ENCODE measurements around the gene C9orf40.
A peak's percentile ranks its signal among the peaks of the same experiment; 100 is the strongest.

Gene C9orf40, protein sequence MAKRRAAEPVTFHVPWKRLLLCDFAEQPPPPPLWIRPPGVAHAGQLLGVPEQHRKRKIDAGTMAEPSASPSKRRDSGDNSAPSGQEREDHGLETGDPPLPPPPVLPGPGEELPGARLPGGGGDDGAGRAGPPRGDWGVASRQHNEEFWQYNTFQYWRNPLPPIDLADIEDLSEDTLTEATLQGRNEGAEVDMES
- 0.92 to 10.6 (median 6.7) reads per million in 18 experiments for total RNA-seq

DNA sequence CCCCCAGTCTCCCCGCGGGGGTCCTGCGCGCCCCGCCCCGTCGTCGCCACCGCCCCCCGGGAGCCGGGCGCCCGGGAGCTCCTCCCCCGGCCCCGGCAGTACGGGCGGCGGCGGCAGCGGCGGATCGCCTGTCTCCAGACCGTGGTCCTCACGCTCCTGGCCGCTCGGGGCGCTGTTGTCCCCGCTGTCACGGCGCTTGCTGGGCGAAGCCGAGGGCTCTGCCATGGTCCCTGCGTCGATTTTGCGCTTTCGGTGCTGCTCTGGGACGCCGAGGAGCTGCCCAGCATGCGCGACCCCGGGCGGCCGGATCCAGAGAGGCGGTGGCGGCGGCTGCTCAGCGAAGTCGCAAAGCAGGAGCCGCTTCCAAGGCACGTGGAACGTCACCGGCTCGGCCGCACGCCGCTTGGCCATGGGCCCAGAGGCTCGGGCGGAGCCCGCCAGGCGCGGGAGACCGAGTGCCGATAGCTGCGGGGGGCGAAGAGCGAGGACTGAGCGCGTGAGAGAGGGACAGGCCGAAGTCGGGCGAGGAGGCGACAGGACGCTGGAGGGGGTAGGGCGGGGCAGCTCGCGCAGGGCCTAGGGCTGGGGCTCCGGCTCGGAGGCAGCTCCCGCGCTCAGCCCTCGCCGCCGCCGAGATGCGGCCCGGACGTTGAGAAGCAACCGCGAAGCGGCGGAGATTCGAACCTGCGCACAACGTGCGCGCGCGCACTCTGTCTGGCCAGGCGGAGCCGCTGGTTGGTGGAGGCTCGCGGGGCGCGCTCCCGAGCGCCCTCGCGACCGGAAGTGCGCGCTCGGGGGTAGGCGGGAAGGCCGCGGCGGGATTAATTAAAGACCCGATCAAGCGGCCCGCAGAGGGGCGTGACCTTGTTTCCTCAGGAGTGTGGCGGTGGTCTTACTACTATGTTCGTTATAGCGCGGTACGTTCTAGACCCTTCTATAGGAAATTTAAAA, at the start of gene C9orf40:
TSS of gene C9orf40 (minus strand) at position 712 of the 951 bp plus-strand sequence. CDS start at position 411, 301 bp downstream.
- DNase-seq, result peak; percentile 86 to 92

DNA sequence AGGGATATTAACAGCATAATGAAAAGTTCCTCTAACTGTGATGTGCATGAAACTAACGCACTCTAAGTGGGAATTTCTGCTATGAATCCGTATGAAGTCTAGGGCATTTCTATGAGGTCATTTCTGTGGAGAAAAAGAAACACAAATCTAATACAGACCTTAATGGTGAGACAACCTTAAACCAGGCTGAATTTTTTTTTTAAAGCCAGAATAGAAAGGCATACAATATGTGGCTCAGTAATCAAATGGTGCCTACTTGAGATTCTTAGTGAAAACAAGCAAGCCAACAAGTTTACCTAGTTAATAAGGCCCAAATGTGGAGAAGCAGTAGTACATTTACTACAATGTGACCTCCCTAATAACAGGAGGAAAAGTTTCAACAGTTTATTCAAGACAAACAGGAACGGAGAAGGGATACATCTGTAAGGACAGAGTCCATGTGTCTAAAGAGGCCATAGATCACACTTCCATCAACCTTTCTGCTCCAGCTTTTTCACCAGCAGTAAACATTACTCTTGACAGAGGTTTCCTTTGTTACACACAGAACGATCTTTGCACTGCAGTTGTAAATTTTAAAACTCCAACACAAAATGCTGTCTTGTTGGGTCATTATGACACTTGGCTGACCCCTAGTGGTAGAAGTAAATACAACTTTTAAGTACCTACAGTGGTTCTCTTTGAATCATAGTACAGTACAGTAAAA, 49.2 kb upstream of the C9orf40 start:
- DNase-seq, result peak; percentile 60 to 82

GRCh38 chr9:75000835-75001234, 48.1 kb upstream of the C9orf40 start:
- DNase-seq, result no peak

GRCh38 chr9:74985041-74985440, 32.3 kb upstream of the C9orf40 start:
- DNase-seq, result no peak

GRCh38 chr9:74983709-74984108, 31.0 kb upstream of the C9orf40 start:
- no peak for DNase-seq

DNA sequence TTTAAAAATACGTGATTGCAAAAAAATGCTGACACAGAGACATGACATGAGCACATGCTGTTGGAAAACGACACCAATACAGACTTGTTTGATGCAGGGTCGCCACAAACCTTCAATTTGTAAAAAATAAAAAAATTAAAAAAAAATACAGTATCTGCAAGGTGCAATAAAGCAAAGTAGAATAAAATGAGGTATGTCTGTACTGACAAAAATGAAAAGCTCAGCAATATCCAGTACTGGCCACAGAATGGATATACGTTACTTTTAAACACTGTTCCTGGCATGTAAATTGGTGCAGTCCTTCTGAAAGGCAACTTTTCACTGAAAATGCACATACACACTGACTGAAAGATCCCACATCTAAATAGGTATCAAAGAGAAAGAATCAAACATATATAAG, 27.1 kb upstream of the C9orf40 start:
- no peak for DNase-seq

GRCh38 chr9:74977287-74977686, 24.6 kb upstream of the C9orf40 start:
- DNase-seq, result no peak

DNA sequence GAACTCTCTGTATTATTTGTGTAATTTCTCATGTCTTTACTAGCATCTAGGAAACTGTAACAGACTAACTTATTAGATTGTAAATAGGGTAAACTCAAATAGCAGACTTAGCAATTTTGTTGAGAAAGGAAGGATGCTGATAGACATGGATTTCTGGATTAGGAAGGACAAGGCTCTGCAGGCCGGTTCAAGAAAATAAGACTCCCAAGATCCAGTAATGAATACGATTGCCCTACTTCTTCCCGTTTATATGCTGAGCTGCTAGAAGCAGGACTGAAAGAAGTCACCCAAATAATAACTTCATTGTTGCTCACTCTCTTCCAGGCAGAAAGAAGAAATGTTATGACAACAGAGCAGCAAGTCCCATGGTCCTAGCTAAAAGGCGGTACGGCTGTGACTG, 22.8 kb upstream of the C9orf40 start:
- no peak for DNase-seq

DNA sequence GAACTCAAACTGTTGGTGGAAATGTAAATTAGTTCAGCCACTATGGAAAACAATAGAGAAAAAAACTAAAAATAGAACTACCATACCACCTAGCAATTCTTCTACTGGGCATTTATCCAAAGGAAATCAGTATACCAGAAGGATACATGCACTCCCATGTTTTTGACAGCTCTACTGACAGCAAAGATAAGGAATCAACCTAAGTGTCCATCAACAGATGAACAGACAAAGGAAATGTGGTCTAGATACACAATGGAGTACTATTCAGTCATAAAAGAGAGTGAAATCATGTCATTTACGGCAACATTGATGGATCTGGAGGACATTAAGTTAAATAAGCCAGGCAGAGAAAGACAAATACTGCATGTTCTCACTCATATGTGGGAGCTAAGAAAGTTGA, 21.8 kb upstream of the C9orf40 start:
- DNase-seq, result no peak

- no peak for DNase-seq
Measured at GRCh38 chr9:74973714-74974113, 21.0 kb upstream of the C9orf40 start.

DNA sequence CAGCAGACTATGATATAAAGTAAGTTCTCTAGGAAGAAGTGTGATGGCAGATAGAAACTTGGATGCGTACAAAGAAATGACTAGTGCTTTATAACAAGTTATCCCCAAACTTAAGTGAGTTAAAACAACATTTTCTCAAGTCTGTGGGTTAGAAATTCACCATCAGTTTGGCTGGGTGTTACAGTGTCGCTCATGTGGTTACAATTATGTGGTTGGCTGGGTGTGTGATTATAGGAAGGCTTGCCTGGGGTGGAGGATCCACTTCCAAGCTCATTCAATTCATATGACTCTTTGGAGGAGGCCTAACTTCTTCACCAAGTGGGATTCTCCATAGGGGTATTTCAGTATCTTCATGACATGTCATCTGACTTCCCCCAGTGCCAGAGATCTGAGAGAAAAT, 10.3 kb upstream of the C9orf40 start:
- DNase-seq, result no peak

GRCh38 chr9:74961496-74961895, 8.8 kb upstream of the C9orf40 start:
- DNase-seq, result no peak

GRCh38 chr9:74960561-74960960, 7.8 kb upstream of the C9orf40 start:
- peak; percentile 21 to 49 for DNase-seq

GRCh38 chr9:74958587-74958986, 5.9 kb upstream of the C9orf40 start:
- no peak for DNase-seq

- DNase-seq, result no peak
Measured at GRCh38 chr9:74953235-74953751, 581 bp upstream of the C9orf40 start.

GRCh38 chr9:74951725-74952151, 974 bp downstream of the C9orf40 start:
- peak; percentile 41 to 58 for DNase-seq

DNA sequence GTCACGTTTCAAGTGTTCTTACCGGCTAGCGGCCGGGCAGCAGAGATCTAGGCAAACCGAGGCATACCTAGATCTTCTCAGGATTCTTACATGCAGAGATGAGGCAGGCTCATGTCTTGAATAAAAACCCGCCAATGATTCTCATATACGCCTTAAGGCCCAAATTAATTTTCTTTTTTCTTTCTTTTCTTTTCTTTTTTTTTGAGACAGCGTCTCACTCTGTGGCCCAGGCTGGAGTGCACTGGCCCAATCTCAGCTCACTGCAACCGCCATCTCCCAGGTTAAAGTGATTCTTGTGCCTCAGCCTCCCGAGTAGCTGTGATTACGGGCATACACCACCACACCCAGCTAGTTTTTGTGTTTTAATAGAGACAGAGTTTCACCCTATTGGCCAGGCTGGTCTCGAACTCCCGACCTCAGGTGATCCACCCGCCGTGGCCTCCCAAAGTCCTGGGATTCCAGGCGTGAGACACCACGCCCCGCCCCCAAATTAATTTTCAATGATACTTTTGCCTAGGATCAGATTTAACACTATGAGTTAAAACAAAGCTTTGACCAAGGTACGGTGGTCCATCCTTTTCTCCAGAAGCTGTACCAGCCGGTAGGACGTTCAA, 1.5 kb downstream of the C9orf40 start:
- DNase-seq, result no peak

DNA sequence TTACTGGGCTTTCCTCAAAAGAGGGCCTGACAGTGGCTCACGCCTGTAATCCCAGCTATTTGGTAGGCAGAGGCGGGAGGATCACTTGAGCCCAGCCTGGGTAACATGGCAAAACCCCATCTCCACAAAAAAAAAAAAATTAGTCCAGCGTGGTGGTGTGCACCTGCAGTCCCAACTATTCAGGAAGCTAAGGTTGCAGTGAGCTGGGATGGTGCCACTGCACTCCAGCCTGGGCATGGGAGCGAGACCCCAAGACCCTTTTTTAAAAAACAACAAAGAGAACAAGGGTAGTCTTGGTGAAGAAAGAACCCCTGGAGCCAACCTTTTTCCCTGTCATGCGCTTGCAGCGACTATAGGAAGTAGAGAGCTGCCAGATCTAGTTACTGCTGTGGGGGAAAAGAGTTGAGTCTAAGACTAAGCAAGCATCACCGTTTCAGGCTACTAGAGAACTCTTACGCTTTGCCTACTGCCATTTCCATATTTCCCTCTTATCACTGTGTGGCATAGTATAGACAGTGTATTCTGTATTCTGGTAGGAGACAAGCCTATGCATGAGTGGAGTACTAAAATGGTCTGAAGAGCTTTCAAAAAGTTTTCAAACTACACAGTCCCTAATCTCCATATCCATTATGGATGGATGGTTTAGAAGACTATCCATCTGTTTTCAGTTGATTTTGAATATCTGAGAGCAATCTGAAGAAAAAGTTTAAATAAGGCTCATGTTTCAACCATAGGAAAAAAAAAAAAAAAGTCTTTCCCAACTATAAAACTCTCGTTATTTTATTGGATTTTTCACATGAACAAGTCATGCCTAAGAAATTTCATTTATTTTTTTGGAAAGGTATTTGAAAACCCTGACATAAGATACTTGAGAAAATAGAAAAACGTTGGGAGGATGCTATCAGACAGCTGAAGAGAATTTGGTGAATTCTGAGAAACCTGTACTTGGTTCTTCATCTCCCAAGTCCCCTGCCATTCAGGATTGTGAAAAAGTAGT, 2.6 kb downstream of the C9orf40 start:
- no peak for DNase-seq

- no peak for DNase-seq
Measured at GRCh38 chr9:74948937-74949336, 3.8 kb downstream of the C9orf40 start.

- DNase-seq, result no peak
Measured at GRCh38 chr9:74946686-74947085, 6.0 kb downstream of the C9orf40 start.

- peak; percentile 48 to 70 for DNase-seq
Measured at GRCh38 chr9:74942801-74943200, 9.9 kb downstream of the C9orf40 start.
